ENCODE data around the gene HOXD1.

HOXD1 gene

GRCh38 chr2:176165370-176166050, 23.0 kb upstream of the HOXD1 start:
- no peak for DNase-seq

GRCh38 chr2:176166272-176166671, 22.2 kb upstream of the HOXD1 start:
- DNase-seq, result no peak

- no peak for DNase-seq
Observed at GRCh38 chr2:176167398-176167797, 21.1 kb upstream of the HOXD1 start.

DNA sequence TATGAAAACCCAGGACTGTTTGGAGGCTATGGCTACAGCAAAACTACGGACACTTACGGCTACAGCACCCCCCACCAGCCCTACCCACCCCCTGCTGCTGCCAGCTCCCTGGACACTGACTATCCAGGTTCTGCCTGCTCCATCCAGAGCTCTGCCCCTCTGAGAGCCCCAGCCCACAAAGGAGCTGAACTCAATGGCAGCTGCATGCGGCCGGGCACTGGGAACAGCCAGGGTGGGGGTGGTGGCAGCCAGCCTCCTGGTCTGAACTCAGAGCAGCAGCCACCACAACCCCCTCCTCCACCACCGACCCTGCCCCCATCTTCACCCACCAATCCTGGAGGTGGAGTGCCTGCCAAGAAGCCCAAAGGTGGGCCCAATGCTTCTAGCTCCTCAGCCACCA, 19.3 kb upstream of the HOXD1 start:
- DNase-seq, result no peak

DNA sequence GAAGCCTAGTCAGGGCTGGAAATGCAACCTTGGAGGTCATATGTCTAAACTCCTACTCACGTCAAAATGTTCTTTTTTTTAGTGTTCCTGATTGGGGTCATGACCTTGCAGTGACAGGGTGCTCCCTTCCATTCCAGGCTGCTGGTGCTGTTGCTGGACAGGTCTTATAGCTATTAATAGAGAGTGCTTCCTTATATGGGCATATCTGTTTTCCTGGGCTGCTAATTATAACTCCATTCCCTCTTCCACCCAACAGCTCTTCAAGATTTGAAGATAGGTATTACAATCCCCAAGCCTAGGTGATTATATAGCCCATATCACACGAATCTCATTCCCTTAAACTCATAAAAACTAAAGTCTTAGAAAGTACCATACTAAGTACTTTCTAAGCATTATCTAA, 18.8 kb upstream of the HOXD1 start:
- DNase-seq, result no peak

- no peak for DNase-seq
Observed at GRCh38 chr2:176170602-176171305, 17.7 kb upstream of the HOXD1 start.

DNA sequence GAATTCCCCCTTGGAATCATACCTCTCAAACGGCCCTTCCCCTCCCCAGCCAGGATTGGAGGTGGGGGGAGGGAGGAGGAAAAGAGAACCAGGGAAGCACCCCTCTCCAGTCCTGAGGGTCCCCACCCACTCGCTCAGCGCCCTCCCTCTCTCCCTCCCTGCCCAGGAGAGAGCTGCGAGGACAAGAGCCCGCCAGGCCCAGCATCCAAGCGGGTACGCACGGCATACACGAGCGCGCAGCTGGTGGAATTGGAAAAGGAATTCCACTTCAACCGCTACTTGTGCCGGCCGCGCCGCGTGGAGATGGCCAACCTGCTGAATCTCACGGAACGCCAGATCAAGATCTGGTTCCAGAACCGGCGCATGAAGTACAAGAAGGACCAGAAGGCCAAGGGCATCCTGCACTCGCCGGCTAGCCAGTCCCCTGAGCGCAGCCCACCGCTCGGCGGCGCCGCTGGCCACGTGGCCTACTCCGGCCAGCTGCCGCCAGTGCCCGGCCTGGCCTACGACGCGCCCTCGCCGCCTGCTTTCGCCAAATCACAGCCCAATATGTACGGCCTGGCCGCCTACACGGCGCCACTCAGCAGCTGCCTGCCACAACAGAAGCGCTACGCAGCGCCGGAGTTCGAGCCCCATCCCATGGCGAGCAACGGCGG, 17.0 kb upstream of the HOXD1 start:
- DNase-seq, result no peak

DNA sequence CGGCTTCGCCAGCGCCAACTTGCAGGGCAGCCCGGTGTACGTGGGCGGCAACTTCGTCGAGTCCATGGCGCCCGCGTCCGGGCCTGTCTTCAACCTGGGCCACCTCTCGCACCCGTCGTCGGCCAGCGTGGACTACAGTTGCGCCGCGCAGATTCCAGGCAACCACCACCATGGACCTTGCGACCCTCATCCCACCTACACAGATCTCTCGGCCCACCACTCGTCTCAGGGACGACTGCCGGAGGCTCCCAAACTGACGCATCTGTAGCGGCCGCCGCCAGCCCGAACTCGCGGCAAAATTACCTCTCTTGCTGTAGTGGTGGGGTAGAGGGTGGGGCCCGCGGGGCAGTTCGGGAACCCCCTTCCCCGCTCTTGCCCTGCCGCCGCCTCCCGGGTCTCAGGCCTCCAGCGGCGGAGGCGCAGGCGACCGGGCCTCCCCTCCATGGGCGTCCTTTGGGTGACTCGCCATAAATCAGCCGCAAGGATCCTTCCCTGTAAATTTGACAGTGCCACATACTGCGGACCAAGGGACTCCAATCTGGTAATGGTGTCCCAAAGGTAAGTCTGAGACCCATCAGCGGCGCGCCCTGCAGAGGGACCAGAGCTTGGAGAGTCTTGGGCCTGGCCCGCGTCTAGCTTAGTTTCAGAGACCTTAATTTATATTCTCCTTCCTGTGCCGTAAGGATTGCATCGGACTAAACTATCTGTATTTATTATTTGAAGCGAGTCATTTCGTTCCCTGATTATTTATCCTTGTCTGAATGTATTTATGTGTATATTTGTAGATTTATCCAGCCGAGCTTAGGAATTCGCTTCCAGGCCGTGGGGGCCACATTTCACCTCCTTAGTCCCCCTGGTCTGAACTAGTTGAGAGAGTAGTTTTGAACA, 16.2 kb upstream of the HOXD1 start:
- no peak for DNase-seq

GRCh38 chr2:176172895-176173566, 15.4 kb upstream of the HOXD1 start:
- DNase-seq, result no peak

DNA sequence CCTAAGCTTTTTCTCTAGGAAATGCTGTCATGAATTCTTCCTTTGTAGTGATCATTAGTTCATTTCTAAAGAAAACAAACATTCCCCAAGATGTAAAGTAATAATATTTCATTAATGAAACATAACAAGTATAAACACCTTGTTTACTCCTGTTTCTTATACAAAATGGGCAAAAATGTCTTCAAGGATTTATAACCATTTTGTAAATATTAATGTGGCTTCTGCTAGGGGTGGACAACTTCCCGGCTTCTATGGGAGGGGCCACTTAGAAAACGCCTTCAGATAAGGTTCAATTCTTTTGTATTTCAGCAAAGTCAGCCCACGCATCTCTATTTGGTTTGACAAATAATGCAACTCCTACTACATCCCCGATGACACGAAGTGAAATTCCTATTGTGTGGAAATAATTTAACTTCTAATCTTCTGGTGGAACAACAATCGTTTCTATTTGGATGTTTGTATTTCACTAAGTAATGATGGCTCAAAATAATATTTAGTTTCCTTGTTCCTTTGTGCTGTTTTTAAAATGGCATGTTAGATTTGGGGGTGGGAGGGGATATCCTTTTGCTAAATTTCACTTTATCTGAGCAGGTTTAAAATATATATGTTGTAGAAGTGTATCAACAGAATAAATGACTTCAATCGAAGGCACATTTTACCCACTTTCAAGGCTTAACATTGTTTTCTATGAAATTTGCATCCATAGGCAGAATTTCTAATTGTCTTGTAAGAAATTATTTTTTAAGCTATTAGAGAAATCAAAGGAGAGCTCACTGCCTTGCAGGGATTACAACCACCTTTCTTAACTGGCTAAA, 14.7 kb upstream of the HOXD1 start:
- no peak for DNase-seq

DNA sequence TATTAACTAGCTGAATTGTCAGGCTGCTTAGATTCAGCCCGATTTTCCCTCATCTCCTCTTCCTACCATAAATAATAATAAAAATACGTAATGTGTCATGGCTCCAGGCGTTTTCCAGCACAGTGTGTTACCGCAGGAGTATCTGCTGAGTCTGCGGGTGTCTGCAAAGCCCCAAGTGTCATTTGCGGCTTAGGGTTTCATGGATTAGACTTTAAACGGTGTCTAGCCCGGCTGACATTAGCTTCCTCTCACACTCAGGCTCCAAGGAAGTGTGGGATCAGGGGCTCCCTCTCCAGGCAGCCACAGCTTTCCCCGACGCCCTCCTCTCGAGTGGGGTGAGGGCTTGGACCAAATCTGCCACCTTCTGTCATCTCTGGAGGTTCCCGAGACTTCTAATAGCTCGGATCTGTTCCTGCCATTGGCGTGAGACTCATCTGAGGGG, 14.1 kb upstream of the HOXD1 start:
- DNase-seq, result no peak

- no peak for DNase-seq
Observed at GRCh38 chr2:176174824-176175708, 13.4 kb upstream of the HOXD1 start.

GRCh38 chr2:176175709-176176607, 12.5 kb upstream of the HOXD1 start:
- no peak for DNase-seq

- DNase-seq, result peak in 1 of 3 experiments; percentile 31
Observed at GRCh38 chr2:176177580-176178037, 10.9 kb upstream of the HOXD1 start.

DNA sequence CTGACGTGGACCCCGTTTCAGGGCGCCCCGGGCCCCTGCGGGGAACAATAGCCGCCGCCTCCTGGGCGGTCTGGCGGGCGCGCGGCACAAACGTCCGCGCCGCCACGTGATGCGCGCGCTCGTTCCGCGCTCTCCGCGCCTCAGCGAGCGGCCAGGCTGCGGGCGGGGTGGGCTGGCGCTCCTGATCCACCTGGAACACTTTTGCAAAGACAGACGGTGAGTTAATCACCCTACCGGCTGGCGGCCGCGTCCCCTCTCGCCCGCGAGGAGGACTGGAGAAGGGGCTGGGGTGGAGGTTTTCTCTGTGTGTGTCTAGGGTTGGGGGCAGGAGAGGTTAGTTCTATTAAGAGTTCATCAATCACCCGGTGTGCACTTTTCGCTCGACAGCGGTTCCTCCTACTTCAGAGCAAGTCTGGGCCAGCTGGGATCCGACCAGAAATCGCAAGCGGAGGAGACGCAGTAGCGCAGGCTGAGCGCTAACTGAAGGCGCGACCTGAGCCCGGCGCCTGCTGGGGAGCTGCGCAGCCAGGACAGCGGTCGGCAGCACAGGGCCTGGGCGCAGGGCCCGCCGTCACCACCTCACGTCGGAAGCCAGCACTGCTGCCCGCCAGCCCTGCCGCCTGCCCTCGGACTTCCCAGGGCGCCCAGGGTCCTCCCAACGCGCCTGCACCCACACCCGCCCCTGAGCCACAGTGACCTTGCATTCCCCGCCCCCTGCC, 10.3 kb upstream of the HOXD1 start:
- peak; percentile 75 to 98 (median 96) for DNase-seq

GRCh38 chr2:176178757-176179295, 9.6 kb upstream of the HOXD1 start:
- no peak for DNase-seq

DNA sequence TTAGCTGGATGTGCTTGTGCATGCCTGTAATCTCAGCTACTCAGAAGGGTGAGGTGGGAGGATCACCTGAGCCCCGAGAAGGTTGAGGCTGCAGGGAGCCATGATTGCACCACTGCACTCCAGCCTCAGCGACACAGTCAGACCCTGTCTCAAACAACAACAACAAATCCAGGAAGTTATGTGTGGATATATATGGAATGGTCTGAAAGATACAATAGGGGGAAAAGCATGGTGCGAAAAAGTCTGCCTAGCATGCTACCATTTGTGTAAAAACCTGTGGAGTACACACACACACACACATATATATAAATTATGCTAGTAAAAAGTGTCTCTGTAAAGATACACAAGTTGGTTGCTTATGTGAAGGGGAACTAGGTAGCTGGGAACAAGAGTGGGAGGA, 6.9 kb upstream of the HOXD1 start:
- no peak for DNase-seq

DNA sequence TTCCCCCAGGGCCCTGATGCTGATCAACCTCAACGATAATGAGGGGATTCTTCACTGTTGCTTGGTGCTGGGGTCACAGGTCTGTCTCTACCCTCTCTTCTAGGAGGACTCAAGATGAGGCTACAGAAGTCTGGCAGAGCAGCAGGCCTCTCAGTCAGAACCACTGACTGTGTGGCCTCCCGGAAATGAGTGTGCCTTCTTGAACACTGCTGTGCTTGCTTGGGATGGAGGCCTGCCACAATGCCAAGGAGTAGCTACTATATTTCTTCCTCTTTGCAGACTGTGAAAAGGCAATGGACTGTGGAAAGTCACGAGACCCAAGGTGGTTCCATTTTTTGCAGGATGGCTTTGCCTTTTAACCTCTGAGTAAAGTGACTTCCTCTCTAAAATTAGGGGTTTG, 5.8 kb upstream of the HOXD1 start:
- no peak for DNase-seq
